BE2C (cell line): ENCODE data around the gene IL4R.

ENCODE experiments used
- DNase-seq: peaks from one replicate; pipeline ENCODE4 v3.0.0-alpha.2; 2020
- H3K27me3 ChIP-seq: fragments of 250-450 bp; sonication (Bioruptor Pico); 2 replicates; pipeline ENCODE4 v1.5.1; 2020; ENCODE audit warnings: mild to moderate bottlenecking
- H3K36me3 ChIP-seq: fragments of 250-450 bp; sonication (Bioruptor Pico); 2 replicates; pipeline ENCODE4 v1.5.1; 2020; ENCODE audit warnings: mild to moderate bottlenecking
- H3K4me1 ChIP-seq: fragments of 250-450 bp; sonication (Bioruptor Pico); 2 replicates; pipeline ENCODE4 v1.5.1; 2020
- H3K4me3 ChIP-seq: 2 replicates; pipeline ENCODE4 v1.5.1; 2011; ENCODE audit warnings: low read depth, low read length
- H3K9me3 ChIP-seq: fragments of 250-450 bp; sonication (Bioruptor Pico); 2 replicates; pipeline ENCODE4 v1.5.1; 2020
- CTCF ChIP-seq: IDR thresholded peaks from 2 replicates; pipeline ENCODE4 v1.5.1; 2012; ENCODE audit warnings: mild to moderate bottlenecking, low read depth, low read length

IL4R gene

GRCh38 chr16:27410761-27411160 is 97.0 kb downstream of the IL4R start:
- Histone ChIP-seq H3K4me1 (no peaks in the 10 kb centered on the region), H3K36me3 (no peaks in the 10 kb centered on the region)
- no peak for DNase-seq

GRCh38 chr16:27413956-27414355 is 100.2 kb downstream of the IL4R start:
- no peaks in the 10 kb centered on the region for H3K27me3 ChIP-seq
- no peaks in the 10 kb centered on the region for H3K36me3 ChIP-seq
- no peaks in the 10 kb centered on the region for H3K4me1 ChIP-seq
- H3K9me3 ChIP-seq, result no peaks in the 10 kb centered on the region
- no peak for DNase-seq
- no peak overlapping the region for H3K4me3 ChIP-seq
- TF ChIP-seq CTCF, result no peak

More at GRCh38 chr16:27410761-27411160, 97.0 kb downstream of the IL4R start:
- no peak for TF ChIP-seq CTCF
- Histone ChIP-seq H3K9me3 (no peaks in the 10 kb centered on the region), H3K27me3 (no peaks in the 10 kb centered on the region), H3K4me3 (no peak overlapping the region)
